Measurements from ENCODE around the gene ANGPTL1.

Gene ANGPTL1

DNA sequence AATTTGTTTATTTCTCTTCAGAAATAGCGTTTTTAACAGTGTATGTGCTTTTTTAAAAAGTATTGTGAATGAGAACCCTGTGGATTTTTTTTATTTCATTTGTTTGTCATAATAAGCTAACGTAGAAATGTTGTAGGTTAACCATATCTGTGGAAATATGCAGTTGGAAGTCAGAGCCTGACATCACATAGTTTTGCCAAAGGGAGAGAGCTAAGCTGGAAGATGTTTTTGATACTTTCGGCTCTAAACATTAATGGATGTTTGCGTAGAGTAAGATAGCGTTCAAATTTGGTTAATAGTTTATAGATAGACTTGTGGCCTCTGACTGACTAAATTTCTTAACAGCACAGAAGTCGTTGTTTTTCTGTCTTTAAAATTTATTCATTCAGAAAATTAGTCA lies 47.4 kb upstream of the ANGPTL1 start:
- Histone ChIP-seq H3K9me3 (ENCODE audit: low read length) (no peaks in the 10 kb centered on the region), H3K36me3 (ENCODE audit: insufficient read depth, low read length) (peaks cover 97% of the 10 kb centered on the region), H3K27ac (ENCODE audit: low read depth, low read length, poor library complexity, severe bottlenecking) (no peak overlapping the region), H3K27me3 (ENCODE audit: insufficient read depth, low read length) (no peaks in the 10 kb centered on the region), H3K4me2 (ENCODE audit: low read length) (no peak overlapping the region), H3F3A (ENCODE audit: insufficient read depth, low read length) (no peaks in the 10 kb centered on the region), H3K9me2 (ENCODE audit: low read depth, low read length) (no peaks in the 10 kb centered on the region), H2AFZ (ENCODE audit: low read length) (no peak overlapping the region), H3K79me2 (ENCODE audit: insufficient read depth, low read length) (no peaks in the 10 kb centered on the region), H3K4me3 (ENCODE audit: low read depth, low read length, poor library complexity, severe bottlenecking) (no peak overlapping the region), H3K9ac (ENCODE audit: low read length) (no peak overlapping the region), H4K20me1 (ENCODE audit: insufficient read depth, low read length) (no peaks in the 10 kb centered on the region), H3K4me1 (ENCODE audit: insufficient read depth, low read length, severe bottlenecking) (no peaks in the 10 kb centered on the region)
- no peak for TF ChIP-seq EZH2 (IDR thresholded peaks at IDR 0.05; ENCODE audit: borderline replicate concordance, low read length)
- TF ChIP-seq, protein P1, sequence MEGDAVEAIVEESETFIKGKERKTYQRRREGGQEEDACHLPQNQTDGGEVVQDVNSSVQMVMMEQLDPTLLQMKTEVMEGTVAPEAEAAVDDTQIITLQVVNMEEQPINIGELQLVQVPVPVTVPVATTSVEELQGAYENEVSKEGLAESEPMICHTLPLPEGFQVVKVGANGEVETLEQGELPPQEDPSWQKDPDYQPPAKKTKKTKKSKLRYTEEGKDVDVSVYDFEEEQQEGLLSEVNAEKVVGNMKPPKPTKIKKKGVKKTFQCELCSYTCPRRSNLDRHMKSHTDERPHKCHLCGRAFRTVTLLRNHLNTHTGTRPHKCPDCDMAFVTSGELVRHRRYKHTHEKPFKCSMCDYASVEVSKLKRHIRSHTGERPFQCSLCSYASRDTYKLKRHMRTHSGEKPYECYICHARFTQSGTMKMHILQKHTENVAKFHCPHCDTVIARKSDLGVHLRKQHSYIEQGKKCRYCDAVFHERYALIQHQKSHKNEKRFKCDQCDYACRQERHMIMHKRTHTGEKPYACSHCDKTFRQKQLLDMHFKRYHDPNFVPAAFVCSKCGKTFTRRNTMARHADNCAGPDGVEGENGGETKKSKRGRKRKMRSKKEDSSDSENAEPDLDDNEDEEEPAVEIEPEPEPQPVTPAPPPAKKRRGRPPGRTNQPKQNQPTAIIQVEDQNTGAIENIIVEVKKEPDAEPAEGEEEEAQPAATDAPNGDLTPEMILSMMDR (IDR thresholded peaks at IDR 0.05; ENCODE audit: low read length): no peak

DNA sequence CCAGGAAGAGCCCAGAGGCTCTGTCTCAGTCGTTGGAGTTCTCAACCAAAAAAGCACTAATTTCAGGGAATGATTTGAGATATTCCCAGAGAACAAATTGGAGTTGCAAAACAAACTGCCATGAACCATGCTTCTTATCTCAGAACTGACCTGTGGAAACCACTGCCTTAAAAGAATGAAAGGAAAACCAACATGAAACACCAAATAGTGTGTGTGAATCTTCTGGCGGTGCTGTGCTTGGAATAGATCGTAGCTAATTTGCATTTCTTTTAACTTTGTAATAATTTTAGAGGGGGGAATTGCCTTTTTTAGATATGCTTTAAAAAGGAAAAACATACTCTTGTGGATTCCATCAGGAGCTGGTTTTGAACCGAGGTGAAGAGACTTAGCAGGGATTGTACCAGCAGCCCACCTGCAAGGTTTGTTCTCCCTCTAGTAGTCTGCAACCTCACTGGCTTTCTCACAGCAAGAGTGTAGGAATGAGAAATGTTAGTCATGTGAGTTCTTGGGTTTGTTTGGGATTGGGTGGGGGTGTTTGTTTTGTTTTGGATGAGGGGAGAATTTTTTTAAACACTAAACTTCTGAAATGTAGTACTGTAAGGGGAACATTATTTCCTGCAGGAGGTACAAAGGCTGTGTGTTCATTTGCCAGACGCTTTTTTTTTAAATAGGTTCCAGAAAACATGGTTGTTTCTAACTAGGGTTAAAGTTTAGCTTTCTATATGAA lies 45.7 kb upstream of the ANGPTL1 start:
- Histone ChIP-seq H3K4me2 (ENCODE audit: low read length) (no peak overlapping the region), H3K79me2 (ENCODE audit: insufficient read depth, low read length) (no peaks in the 10 kb centered on the region), H3F3A (ENCODE audit: insufficient read depth, low read length) (no peaks in the 10 kb centered on the region), H3K36me3 (ENCODE audit: insufficient read depth, low read length) (peaks cover 96% of the 10 kb centered on the region), H3K4me3 (ENCODE audit: low read depth, low read length, poor library complexity, severe bottlenecking) (no peak overlapping the region), H3K27ac (ENCODE audit: low read depth, low read length, poor library complexity, severe bottlenecking) (no peak overlapping the region), H3K9ac (ENCODE audit: low read length) (no peak overlapping the region), H3K9me2 (ENCODE audit: low read depth, low read length) (no peaks in the 10 kb centered on the region), H4K20me1 (ENCODE audit: insufficient read depth, low read length) (no peaks in the 10 kb centered on the region), H3K4me1 (ENCODE audit: insufficient read depth, low read length, severe bottlenecking) (no peaks in the 10 kb centered on the region), H2AFZ (ENCODE audit: low read length) (no peak overlapping the region), H3K9me3 (ENCODE audit: low read length) (no peaks in the 10 kb centered on the region), H3K27me3 (ENCODE audit: insufficient read depth, low read length) (no peaks in the 10 kb centered on the region)
- no peak for TF ChIP-seq EZH2 (IDR thresholded peaks at IDR 0.05; ENCODE audit: borderline replicate concordance, low read length)
- TF ChIP-seq, protein P1 (IDR thresholded peaks at IDR 0.05; ENCODE audit: low read length): no peak

DNA sequence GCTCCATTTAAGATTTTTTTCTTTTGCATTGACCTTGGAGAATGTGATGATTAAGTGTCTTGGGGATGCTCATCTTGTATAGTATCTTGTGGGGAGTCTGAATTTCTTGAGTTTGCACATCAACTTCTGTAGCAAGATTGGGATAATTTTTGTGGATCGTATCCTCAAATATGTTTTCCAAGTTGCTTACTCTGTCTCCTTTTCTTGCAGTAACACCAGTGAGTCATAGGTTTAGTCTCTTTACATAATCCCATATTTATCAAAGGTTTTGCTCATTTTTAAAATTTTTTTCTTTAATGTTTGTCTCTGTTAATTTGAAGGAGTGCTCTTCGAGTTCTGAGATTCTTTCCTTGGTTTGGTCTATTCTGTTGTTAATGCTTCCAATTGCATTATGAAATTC lies 41.7 kb upstream of the ANGPTL1 start:
- Histone ChIP-seq H2AFZ (ENCODE audit: low read length) (no peak overlapping the region), H3K4me1 (ENCODE audit: insufficient read depth, low read length, severe bottlenecking) (no peaks in the 10 kb centered on the region), H3K9ac (ENCODE audit: low read length) (no peak overlapping the region), H3K27ac (ENCODE audit: low read depth, low read length, poor library complexity, severe bottlenecking) (no peak overlapping the region), H3K9me2 (ENCODE audit: low read depth, low read length) (no peaks in the 10 kb centered on the region), H3K4me2 (ENCODE audit: low read length) (no peak overlapping the region), H3K9me3 (ENCODE audit: low read length) (no peaks in the 10 kb centered on the region), H3K27me3 (ENCODE audit: insufficient read depth, low read length) (no peaks in the 10 kb centered on the region), H3K79me2 (ENCODE audit: insufficient read depth, low read length) (no peaks in the 10 kb centered on the region), H3F3A (ENCODE audit: insufficient read depth, low read length) (no peaks in the 10 kb centered on the region), H3K4me3 (ENCODE audit: low read depth, low read length, poor library complexity, severe bottlenecking) (no peak overlapping the region), H4K20me1 (ENCODE audit: insufficient read depth, low read length) (no peaks in the 10 kb centered on the region), H3K36me3 (ENCODE audit: insufficient read depth, low read length) (peaks cover 97% of the 10 kb centered on the region)
- no peak for TF ChIP-seq EZH2 (IDR thresholded peaks at IDR 0.05; ENCODE audit: borderline replicate concordance, low read length)
- TF ChIP-seq, protein P1 (IDR thresholded peaks at IDR 0.05; ENCODE audit: low read length): no peak
